ENCODE measurements around the gene HTR3A.

HTR3A gene

GRCh38 chr11:114019046-114019445 is 44.1 kb downstream of the HTR3A start:
- no peak for DNase-seq (ENCODE audit: low read depth in 2 of 2)

GRCh38 chr11:114019574-114019973 is 44.7 kb downstream of the HTR3A start:
- DNase-seq (ENCODE audit: low read depth in 2 of 2) = no peak

DNA sequence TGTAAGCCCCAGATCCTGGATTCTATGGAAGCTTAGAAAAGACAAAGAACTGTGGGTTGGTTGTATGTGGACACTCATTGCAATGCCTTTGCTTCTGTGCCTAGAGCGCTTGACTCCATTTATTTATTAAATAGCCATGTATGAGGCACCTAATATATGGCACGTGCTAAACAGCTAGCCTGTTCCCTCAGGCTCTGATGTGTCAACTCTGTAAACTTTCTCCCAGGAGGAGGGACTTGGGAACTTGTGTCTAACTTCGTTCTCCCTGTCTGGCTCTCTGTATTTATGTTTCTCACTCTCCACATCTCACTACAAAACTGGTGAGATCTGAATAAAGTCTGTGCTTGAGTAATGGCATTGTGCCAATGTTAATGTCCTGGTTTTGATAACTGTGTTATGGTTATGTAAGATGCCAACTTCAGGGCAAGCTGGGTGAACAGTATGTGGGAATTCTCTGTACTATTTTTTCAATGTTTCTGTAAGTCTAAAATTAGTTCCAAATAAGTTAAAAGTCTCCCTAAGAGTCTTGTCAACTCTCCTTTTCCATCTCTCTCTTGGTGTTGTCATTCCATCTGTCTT is 50.5 kb downstream of the HTR3A start:
- DNase-seq (ENCODE audit: low read depth in 2 of 2) = no peak

- DNase-seq (ENCODE audit: low read depth in 2 of 2) = no peak
These were observed 51.4 kb downstream of the HTR3A start for GRCh38 chr11:114026355-114026754.

DNA sequence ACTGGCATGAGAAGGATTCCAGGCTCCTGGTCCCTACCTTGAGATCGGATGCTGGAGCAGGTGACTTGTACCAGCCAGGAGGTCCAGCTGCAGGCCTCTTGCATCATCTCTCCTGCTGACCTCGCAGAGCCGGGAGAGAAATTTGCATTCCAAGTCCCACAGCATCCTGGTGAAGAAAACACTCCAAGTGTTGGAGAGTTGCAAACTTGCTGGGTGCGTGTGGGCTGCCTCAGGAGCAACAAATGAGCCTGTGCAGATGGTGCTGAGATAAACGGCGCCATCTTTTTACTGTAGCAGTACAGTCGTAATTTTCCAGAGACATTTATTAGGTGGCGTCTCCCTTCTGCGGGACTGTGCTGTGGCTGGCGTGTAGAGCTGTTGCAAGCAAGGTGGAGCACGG is 52.5 kb downstream of the HTR3A start:
- DNase-seq (ENCODE audit: low read depth in 2 of 2) = no peak

- DNase-seq (ENCODE audit: low read depth in 2 of 2) = no peak
These were observed 53.0 kb downstream of the HTR3A start for GRCh38 chr11:114027926-114028325.

DNA sequence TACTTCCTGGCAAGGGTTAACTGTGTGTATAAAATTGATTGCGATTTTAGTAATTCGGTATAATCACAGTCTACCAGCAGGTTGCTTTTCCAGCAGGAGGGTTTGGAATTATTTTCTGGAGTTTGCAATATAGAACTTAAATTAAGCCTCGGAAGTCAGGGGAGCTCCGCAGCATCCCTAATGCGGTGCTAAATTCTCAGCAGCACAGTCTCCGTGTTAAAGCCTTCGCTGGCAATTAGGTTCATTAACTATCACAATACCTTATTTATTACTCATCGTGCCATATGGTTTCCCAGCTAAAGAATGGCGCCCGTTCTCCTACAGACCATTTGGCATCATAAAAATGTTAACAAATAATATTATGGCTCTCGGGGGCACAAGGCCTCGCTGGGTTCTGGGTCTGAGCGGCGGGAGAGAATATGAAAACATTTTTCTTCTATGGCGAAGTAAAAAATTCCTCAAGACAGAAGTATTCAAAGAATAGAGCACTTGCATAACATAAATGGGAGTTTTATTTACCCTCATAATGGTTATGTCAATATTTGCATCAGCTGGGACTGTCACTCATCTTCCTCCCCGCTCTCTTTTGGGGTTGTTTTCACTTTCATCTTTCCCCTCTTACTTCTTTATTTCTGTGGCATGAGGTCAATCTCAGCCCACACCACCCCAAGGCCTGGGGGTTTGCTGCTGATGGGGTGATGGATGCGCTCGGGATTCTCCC is 56.5 kb downstream of the HTR3A start:
- DNase-seq (ENCODE audit: low read depth in 2 of 2) = no peak

DNA sequence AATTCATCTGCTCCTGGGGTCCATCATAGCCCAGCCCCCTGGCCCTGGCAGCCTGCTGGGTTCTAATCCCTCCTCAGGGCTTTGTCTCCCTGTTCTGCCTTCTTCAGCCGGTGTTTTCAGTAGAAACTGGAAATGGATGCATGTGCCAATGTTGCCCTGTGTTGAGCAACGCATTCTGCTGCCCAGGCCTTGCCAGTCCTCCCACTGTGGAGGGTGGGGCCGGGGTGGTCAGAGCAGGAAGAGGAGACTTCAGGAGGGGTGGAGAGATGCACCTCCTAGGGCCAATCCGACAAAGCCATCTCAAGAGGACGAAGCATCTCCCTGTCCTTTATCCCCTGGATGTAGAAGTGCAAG is 57.0 kb downstream of the HTR3A start:
- no peak for DNase-seq (ENCODE audit: low read depth in 2 of 2)

- no peak for DNase-seq (ENCODE audit: low read depth in 2 of 2)
These were observed 58.2 kb downstream of the HTR3A start for GRCh38 chr11:114033066-114033465.

DNA sequence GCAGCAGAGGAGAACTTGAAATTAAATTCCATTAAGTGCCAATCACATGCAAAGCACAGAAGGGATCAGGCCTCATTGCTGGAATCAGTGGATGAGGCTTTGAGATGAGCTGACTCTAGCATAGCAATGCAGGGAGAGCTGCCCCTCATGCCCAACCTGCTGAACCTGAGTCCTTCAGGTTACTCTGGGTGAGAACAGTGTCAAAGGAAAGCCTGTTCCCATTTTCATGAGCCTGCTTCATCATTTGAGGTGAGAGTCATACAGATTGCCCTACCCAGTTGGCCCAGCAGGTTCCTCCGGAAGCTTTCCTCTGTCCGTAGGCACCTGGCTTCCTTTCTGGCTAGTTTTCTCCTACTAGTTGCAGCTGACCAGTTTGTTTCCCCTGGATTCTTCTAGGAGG is 58.7 kb downstream of the HTR3A start:
- DNase-seq (ENCODE audit: low read depth in 2 of 2) = no peak

DNA sequence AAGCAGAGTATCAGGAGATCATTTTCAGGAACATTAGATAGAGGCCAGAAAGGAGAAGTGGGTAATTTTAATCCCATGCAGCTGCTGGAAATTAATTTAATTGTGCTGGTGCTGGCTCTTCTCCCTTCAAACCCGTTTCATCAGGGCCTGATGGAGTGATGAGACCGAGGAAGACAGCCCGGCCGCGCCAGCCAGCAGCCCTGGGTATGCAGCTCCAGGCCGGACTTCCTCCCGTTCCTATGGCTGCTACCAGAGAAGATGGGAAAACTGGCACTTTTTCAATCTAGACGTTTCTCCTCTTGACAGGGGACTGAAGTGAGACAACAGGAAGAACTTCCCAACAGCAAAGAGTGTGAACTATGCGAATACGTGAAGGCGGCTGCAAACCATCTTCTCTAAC is 60.0 kb downstream of the HTR3A start:
- DNase-seq (ENCODE audit: low read depth in 2 of 2) = no peak

DNA sequence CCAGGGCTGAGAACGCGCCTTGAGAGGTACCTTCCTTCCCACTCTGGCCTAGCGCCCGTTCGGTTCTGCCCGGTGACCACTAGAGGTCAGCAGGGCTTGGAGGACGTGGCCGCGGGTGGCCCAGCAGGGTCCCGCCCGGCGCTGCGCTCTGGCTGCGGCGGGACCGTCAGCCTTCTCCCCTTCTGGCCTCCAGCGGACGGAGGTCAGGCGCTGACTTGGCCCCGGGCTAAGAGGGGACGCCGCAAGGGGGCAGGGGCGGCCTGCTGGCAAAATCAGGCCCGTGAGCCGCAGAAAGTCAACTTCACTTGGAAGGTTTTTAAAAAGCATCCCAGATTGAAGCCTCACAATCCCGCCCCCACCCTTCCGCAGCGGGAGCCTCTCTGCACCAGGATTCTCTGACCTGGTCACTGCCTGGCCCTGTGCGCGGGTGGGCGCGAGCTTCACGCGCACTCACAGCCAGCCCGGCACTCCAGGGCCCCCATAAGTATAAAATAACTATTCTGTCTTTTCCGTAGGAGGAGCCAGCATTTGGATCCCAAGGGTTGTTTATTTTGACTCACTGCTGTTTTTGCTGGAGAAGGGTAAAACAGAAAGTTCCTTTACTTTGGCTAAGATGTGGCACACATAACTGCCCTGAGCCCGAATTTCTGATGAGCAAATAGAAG is 61.4 kb downstream of the HTR3A start:
- peak in 1 of 2 donors; percentile 43 for DNase-seq (ENCODE audit: low read depth in 2 of 2)

DNA sequence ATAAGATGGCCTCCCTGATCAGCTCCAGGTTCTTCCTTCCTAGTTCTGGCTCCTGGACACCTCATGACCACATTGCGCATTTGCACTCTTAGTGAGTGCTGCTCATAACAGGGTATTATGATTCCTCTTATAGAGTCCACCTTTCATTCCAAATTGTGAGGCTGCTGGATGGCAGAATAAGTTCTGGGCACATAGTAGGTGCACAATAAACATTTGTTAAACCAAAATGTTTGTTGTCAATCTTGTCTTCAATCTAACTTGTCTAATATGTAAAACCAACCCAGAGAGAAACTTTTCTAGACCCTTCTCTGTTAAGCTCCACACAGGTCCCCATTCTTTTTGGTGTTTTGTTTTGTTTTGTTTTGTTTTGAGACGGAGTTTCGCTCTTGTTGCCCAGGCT is 62.0 kb downstream of the HTR3A start:
- no peak for DNase-seq (ENCODE audit: low read depth in 2 of 2)

- no peak for DNase-seq (ENCODE audit: low read depth in 2 of 2)
These were observed 64.6 kb downstream of the HTR3A start for GRCh38 chr11:114039551-114039950.
